ENCODE data around the gene TMEM185B.

- TF ChIP-seq, protein P1, sequence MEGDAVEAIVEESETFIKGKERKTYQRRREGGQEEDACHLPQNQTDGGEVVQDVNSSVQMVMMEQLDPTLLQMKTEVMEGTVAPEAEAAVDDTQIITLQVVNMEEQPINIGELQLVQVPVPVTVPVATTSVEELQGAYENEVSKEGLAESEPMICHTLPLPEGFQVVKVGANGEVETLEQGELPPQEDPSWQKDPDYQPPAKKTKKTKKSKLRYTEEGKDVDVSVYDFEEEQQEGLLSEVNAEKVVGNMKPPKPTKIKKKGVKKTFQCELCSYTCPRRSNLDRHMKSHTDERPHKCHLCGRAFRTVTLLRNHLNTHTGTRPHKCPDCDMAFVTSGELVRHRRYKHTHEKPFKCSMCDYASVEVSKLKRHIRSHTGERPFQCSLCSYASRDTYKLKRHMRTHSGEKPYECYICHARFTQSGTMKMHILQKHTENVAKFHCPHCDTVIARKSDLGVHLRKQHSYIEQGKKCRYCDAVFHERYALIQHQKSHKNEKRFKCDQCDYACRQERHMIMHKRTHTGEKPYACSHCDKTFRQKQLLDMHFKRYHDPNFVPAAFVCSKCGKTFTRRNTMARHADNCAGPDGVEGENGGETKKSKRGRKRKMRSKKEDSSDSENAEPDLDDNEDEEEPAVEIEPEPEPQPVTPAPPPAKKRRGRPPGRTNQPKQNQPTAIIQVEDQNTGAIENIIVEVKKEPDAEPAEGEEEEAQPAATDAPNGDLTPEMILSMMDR (IDR thresholded peaks at IDR 0.05), result no peak
- no peak for TF ChIP-seq ZFX (IDR thresholded peaks at IDR 0.05; ENCODE audit: borderline replicate concordance)
Observed at GRCh38 chr2:120224256-120224655, 1.1 kb upstream of the TMEM185B start.

All from 22Rv1 (cell line).